GM10248 (cell line): Measurements from ENCODE around the gene ZMIZ1.

Experiments used
- CTCF ChIA-PET: fragments of 300-600 bp; sonication (Branson Sonifier 250); formaldehyde crosslinking; extraction: SDS; loops from one replicate; lab custom pipeline; 2021; ENCODE audit warnings: antibody characterized with exemption; lab: Yijun Ruan, JAX
- POLR2A ChIA-PET: fragments of 350-650 bp; sonication (Branson Sonifier 250); formaldehyde crosslinking; extraction: SDS; loops from one replicate; lab custom pipeline; 2020; ENCODE audit warnings: antibody characterized with exemption; lab: Yijun Ruan, JAX
- DNase-seq: peaks from one replicate; pipeline ENCODE4 v3.0.0; 2012; ENCODE audit errors: extremely low spot score
- CTCF ChIP-seq: IDR thresholded peaks from 2 replicates; pipeline ENCODE4 v1.5.1; 2012; ENCODE audit warnings: mild to moderate bottlenecking, low read depth; ENCODE audit errors: extremely low read depth, missing control alignments, control extremely low read depth

The ZMIZ1 gene

GRCh38 chr10:79188154-79188965 lies 119.6 kb downstream of the ZMIZ1 start:
- DNase-seq = no peak
- TF ChIP-seq CTCF = no peak
- CTCF ChIA-PET = interaction anchor here (1.4 to 4.0 kb wide), 4 partner anchors 7 to 1145 kb away, joined by 3 to 16 read pairs (median 12); no protein-coding TSS in a partner anchor
- POLR2A ChIA-PET = no interaction called here

DNA sequence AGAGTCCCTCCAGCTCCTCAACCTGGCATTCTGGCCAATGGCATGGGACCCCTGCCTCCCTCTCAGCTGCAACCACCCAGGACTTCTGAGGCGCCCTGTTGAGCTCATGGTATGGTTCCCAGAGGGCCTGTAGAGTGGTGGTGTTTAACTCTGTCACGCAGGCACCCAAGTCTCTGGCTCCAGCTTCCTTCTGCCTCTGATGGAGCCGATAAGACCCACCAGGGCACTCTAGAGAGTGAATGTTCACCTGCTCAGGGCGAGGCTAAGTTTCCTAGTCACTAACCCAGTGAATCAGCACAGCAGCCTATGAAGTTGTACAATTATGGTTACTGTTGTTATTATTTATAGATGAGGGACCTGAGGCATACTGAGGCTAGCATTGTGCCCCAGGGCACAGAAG lies 120.4 kb downstream of the ZMIZ1 start:
- ChIA-PET POLR2A (no interaction called here), CTCF (interaction anchor here (1.4 to 4.0 kb wide), 4 partner anchors 8 to 1146 kb away, joined by 3 to 15 read pairs (median 6); no protein-coding TSS in a partner anchor)
- TF ChIP-seq CTCF = no peak
- no peak for DNase-seq

DNA sequence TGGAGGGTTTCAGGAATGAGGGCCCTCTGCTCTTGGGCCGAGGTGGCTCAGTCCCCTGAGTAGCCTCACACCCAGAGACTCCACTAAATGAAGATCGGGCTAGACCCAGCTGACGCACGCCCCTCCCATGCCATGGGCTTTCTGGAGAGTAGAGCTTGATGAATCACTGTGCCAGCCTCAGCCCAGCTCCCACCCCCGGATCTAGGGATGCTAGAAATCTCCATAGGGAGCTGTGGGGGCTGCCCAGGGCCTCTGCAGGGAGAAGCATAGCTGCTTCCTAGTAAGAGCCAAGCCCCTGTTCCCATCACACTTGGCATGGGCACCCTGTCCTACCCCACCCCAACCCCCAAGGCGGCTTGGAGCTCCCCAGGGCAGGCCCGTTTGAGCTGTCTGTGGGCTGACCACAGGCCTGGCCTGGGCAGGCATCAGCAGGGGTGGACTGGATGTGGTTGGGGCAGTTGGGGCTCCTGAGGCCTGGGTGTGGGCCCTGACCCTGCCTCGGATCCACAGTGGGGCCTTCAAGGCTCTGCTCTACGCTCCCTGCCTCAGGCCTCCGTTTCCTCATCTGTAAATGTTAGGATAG lies 121.2 kb downstream of the ZMIZ1 start:
- POLR2A ChIA-PET = no interaction called here
- DNase-seq = no peak
- CTCF ChIA-PET = interaction anchor here (1.4 to 4.0 kb wide), 6 partner anchors 8 to 1147 kb away, joined by 3 to 15 read pairs (median 5); no protein-coding TSS in a partner anchor
- no peak for TF ChIP-seq CTCF

DNA sequence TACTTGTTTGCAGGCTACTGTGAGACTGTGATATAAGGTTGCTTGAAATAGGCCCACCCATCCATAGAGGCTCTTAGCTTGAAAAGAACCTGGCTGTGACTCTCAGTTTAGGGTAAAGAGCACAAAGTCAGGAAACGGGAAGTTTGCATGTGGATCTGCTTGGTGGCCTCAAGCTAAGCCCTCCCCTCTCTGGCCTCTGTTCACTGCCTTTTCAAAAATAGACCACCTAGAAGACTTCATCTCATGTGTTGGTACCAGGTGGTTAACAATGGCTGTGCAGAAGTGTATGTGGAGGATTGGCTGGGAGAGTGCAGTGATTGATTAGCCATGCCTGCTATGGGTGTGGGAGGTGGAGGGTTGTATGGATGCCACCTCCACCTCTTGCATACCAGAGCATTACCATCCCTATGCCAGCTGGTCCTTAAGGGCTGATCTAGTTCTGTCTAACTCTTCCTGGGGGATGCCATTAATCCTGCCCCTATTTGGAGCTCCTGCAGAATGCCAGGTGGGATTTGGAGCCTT lies 122.0 kb downstream of the ZMIZ1 start:
- no peak for TF ChIP-seq CTCF
- DNase-seq = no peak
- ChIA-PET POLR2A (no interaction called here), CTCF (interaction anchor here (1.4 to 4.0 kb wide), 4 partner anchors 12 to 123 kb away, joined by 3 to 15 read pairs (median 5); no protein-coding TSS in a partner anchor)

DNA sequence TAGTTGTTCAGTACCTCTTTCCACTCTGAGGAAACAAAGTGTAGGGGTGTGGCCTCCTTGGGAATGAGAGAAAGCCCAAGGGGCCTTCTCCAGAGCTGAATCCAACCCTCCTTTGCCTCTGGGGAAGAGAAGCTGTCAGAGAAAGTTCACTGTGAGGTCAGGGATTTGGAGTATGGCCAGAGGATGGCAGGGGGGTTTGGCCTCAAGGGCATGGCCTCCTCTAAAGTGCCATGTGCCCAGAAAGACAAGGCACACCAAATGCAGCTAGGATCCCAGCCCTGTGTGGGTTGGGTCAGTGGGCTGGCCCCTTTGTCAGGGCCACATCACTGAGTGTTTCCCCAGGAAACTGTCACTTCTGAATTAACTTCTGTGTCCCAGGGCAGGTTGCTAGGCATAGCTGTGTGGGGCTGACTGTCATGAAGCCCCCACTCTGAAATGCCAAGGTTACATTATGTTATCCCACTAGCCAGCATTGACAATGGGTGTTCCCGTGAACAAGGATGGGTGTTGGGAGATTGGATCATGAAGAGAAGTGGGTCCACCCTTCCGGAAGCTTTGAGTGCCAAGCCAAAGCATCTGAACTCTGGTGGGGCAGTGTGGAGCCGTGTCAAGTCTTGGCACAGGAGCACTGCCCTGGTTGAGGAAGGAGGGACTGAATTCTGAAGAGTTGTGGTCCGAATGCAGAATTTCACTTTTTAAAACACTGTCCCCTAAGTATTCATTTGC lies 123.3 kb downstream of the ZMIZ1 start:
- ChIA-PET POLR2A (no interaction called here), CTCF (interaction anchor here (1.0 to 5.2 kb wide), 5 partner anchors 12 to 1144 kb away, joined by 3 to 51 read pairs (median 4); no protein-coding TSS in a partner anchor)
- TF ChIP-seq CTCF = no peak
- DNase-seq = no peak

DNA sequence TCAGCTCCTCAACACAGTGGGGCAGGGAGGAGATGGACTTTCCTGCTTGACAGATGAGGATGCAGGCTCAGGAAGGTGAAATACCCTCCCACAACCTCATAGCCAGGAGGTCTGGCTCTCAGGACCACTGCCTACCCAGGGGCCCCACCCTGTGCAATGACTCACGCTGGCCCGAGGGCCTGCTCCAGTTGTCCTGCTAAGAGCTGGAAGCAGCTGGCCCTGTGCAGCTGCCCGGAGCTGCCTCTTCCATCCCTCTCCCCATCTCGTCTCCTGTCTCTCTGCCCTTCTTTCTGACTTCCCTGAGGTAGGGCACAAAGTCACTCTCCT lies 123.9 kb downstream of the ZMIZ1 start:
- ChIA-PET POLR2A (no interaction called here), CTCF (interaction anchor here (1.0 to 5.2 kb wide), 5 partner anchors 12 to 1145 kb away, joined by 3 to 51 read pairs (median 4); no protein-coding TSS in a partner anchor)
- DNase-seq = no peak
- no peak for TF ChIP-seq CTCF
